ENCODE measurements around the gene MFAP4. TPM values are rescaled to one million over a fixed set of nuclear protein-coding genes. Genes with fewer than 3 reads are reported as not detected.

The MFAP4 gene
- total and polyA plus RNA-seq, 9 of the 15 experiments (the other 6 are each of a cell fraction or from before 2014, with no cell fraction given): 0.07 to 0.24 TPM; not detected in 7

DNA sequence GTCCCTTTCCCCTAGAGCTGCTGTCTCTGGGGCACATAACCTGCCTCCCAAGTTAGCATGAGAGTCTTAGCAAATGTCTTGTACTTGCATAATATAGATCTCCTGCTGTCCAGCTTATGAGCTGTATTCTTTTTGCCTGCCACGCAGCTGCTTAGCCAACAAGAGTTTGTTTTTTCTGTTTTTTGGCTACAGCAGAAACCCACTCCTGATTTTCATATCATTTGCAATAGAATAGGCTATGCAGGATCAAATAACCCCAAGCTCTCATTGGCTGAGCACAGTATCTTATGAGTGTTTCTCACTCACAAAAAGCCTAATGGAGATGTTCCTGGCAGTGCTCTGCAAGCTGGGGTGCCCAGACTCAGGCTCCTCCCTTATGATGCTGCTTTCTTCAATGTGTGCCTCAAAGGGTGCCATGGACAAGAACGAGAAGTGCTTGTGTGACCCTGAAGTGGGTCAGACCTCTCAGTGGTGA, 47.6 kb downstream of the MFAP4 start (continued):
- TF ChIP-seq, protein P1, sequence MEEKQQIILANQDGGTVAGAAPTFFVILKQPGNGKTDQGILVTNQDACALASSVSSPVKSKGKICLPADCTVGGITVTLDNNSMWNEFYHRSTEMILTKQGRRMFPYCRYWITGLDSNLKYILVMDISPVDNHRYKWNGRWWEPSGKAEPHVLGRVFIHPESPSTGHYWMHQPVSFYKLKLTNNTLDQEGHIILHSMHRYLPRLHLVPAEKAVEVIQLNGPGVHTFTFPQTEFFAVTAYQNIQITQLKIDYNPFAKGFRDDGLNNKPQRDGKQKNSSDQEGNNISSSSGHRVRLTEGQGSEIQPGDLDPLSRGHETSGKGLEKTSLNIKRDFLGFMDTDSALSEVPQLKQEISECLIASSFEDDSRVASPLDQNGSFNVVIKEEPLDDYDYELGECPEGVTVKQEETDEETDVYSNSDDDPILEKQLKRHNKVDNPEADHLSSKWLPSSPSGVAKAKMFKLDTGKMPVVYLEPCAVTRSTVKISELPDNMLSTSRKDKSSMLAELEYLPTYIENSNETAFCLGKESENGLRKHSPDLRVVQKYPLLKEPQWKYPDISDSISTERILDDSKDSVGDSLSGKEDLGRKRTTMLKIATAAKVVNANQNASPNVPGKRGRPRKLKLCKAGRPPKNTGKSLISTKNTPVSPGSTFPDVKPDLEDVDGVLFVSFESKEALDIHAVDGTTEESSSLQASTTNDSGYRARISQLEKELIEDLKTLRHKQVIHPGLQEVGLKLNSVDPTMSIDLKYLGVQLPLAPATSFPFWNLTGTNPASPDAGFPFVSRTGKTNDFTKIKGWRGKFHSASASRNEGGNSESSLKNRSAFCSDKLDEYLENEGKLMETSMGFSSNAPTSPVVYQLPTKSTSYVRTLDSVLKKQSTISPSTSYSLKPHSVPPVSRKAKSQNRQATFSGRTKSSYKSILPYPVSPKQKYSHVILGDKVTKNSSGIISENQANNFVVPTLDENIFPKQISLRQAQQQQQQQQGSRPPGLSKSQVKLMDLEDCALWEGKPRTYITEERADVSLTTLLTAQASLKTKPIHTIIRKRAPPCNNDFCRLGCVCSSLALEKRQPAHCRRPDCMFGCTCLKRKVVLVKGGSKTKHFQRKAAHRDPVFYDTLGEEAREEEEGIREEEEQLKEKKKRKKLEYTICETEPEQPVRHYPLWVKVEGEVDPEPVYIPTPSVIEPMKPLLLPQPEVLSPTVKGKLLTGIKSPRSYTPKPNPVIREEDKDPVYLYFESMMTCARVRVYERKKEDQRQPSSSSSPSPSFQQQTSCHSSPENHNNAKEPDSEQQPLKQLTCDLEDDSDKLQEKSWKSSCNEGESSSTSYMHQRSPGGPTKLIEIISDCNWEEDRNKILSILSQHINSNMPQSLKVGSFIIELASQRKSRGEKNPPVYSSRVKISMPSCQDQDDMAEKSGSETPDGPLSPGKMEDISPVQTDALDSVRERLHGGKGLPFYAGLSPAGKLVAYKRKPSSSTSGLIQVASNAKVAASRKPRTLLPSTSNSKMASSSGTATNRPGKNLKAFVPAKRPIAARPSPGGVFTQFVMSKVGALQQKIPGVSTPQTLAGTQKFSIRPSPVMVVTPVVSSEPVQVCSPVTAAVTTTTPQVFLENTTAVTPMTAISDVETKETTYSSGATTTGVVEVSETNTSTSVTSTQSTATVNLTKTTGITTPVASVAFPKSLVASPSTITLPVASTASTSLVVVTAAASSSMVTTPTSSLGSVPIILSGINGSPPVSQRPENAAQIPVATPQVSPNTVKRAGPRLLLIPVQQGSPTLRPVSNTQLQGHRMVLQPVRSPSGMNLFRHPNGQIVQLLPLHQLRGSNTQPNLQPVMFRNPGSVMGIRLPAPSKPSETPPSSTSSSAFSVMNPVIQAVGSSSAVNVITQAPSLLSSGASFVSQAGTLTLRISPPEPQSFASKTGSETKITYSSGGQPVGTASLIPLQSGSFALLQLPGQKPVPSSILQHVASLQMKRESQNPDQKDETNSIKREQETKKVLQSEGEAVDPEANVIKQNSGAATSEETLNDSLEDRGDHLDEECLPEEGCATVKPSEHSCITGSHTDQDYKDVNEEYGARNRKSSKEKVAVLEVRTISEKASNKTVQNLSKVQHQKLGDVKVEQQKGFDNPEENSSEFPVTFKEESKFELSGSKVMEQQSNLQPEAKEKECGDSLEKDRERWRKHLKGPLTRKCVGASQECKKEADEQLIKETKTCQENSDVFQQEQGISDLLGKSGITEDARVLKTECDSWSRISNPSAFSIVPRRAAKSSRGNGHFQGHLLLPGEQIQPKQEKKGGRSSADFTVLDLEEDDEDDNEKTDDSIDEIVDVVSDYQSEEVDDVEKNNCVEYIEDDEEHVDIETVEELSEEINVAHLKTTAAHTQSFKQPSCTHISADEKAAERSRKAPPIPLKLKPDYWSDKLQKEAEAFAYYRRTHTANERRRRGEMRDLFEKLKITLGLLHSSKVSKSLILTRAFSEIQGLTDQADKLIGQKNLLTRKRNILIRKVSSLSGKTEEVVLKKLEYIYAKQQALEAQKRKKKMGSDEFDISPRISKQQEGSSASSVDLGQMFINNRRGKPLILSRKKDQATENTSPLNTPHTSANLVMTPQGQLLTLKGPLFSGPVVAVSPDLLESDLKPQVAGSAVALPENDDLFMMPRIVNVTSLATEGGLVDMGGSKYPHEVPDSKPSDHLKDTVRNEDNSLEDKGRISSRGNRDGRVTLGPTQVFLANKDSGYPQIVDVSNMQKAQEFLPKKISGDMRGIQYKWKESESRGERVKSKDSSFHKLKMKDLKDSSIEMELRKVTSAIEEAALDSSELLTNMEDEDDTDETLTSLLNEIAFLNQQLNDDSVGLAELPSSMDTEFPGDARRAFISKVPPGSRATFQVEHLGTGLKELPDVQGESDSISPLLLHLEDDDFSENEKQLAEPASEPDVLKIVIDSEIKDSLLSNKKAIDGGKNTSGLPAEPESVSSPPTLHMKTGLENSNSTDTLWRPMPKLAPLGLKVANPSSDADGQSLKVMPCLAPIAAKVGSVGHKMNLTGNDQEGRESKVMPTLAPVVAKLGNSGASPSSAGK (IDR thresholded peaks at IDR 0.05): no peak
- TF ChIP-seq, protein P2, sequence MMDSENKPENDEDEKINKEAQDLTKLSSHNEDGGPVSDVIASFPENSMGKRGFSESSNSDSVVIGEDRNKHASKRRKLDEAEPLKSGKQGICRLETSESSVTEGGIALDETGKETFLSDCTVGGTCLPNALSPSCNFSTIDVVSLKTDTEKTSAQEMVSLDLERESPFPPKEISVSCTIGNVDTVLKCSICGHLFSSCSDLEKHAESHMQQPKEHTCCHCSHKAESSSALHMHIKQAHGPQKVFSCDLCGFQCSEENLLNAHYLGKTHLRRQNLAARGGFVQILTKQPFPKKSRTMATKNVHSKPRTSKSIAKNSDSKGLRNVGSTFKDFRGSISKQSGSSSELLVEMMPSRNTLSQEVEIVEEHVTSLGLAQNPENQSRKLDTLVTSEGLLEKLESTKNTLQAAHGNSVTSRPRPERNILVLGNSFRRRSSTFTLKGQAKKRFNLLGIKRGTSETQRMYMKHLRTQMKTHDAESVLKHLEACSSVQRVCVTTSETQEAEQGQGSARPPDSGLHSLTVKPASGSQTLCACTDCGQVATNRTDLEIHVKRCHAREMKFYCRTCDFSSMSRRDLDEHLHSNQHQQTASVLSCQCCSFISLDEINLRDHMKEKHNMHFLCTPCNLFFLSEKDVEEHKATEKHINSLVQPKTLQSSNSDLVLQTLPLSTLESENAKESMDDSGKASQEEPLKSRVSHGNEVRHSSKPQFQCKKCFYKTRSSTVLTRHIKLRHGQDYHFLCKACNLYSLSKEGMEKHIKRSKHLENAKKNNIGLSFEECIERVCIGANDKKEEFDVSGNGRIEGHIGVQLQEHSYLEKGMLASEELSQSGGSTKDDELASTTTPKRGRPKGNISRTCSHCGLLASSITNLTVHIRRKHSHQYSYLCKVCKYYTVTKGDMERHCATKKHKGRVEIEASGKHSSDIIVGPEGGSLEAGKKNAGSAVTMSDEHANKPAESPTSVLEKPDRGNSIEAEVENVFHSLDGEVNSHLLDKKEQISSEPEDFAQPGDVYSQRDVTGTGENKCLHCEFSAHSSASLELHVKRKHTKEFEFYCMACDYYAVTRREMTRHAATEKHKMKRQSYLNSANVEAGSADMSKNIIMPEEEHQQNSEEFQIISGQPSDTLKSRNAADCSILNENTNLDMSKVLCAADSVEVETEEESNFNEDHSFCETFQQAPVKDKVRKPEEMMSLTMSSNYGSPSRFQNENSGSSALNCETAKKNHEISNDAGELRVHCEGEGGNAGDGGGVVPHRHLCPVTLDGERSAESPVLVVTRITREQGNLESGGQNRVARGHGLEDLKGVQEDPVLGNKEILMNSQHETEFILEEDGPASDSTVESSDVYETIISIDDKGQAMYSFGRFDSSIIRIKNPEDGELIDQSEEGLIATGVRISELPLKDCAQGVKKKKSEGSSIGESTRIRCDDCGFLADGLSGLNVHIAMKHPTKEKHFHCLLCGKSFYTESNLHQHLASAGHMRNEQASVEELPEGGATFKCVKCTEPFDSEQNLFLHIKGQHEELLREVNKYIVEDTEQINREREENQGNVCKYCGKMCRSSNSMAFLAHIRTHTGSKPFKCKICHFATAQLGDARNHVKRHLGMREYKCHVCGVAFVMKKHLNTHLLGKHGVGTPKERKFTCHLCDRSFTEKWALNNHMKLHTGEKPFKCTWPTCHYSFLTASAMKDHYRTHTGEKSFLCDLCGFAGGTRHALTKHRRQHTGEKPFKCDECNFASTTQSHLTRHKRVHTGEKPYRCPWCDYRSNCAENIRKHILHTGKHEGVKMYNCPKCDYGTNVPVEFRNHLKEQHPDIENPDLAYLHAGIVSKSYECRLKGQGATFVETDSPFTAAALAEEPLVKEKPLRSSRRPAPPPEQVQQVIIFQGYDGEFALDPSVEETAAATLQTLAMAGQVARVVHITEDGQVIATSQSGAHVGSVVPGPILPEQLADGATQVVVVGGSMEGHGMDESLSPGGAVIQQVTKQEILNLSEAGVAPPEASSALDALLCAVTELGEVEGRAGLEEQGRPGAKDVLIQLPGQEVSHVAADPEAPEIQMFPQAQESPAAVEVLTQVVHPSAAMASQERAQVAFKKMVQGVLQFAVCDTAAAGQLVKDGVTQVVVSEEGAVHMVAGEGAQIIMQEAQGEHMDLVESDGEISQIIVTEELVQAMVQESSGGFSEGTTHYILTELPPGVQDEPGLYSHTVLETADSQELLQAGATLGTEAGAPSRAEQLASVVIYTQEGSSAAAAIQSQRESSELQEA (IDR thresholded peaks at IDR 0.05; ENCODE audit: low read depth): no peak
